ENCODE results near the gene XPC.

XPC gene

DNA sequence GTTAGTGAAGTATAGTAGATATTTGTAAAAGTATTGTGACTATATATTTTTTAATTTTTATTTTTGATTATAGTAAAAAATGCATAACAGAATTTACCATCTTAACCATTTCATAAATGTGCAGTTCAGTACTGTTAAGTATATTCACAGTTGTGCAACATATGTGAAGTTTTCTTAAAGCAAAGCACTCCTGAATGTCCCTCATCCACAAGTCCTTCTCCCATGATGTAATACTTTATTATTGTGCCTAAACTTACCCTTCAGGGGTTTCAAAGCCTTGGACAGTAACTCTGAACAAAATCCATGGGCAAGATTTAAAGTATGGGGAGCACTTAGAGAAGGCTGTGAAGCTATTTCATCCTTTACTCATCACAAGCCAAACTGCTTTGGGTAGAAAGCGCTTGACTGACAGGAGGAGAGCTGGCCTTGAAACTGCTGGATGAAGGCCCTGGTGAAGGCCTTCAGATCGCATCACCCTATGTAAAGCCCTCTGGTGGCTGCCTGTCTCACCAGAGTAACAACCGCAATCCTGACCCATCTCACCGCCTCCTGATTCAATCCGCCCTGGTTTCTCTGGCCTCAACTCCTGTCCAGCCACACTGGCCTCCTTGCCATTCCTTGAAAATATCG lies 28.3 kb upstream of the XPC start:
- DNase-seq = no peak

DNA sequence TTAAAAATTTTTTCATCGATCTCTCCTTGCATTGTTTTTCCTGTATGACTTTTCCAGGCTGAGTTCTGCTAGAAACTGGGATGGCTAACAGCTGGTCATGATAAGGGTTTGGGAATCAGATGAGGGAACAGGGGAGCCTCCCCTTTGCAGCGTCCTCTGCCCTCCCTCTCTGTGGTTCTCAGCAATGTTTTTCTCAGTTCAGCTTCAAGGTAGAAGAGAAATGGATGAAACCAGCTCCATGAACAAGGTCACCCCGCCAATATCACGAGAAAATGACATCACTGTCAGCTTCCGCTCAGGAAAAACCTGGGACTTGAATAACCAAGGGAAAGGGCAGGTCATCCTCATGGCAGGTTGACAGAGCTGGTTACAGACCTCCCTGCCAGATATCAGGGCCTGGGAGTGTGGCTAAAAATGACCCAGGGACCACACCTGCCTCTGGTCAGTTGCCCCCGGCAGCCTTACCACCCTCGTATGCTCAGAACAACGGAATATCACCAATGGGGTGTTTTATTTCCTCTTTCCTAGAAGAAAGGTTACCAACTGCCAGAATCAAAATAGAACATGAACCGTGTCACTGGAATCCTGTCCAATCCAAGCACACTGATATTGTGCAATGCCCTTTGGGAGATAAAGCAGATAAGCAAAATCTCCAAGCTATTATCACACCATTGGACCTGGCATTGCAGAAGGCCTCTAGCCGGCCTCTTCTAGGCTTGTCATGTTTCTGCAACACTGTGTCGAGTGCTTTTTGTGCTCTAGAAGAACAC lies 26.3 kb upstream of the XPC start:
- peak; percentile 22 for DNase-seq

- DNase-seq = peak; percentile 52
Measured at GRCh38 chr3:14203521-14204079, 25.2 kb upstream of the XPC start.

- no peak for DNase-seq
Measured at GRCh38 chr3:14202874-14203520, 24.6 kb upstream of the XPC start.

- no peak for DNase-seq
Measured at GRCh38 chr3:14201940-14202684, 23.7 kb upstream of the XPC start.

DNA sequence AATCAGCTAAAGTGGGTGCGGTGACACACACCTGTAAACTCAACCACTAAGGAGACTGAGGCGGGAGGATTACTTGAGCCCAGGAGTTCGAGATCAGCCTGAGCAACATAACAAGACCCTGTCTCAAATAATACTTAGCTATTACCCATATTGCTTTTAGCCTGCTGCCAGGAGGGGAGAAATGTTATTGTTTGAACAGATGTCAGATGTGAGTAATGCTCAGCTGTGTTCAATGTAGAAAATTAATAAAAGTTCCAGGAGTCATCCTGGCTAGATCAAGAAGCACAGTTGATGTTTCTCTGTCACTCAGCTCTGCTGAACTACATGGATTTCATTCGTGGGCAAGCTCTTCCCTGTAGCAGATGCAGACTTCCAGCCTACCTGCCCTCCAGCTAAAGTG lies 22.4 kb upstream of the XPC start:
- DNase-seq = no peak

- no peak for DNase-seq
Measured at GRCh38 chr3:14200276-14200675, 21.9 kb upstream of the XPC start.

DNA sequence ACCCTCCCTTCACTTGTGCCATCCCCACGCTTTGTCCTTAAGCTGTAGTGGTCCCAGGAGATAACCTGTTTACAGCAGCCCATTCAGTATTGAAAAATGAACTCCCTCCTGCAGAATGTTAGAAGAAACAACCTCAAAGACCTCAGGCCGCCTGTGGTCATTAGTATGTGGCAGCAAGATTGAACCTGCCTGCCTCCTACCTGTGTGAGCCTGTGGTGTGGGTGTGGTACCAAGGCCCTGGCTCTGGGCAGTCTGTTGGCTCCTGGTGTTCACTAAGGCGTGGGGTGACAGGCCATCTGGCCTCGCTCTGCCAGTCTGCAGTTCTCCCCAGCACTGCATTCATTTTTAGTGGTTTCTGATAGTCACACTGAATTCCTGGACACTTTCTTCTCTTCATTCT lies 21.2 kb upstream of the XPC start:
- no peak for DNase-seq

DNA sequence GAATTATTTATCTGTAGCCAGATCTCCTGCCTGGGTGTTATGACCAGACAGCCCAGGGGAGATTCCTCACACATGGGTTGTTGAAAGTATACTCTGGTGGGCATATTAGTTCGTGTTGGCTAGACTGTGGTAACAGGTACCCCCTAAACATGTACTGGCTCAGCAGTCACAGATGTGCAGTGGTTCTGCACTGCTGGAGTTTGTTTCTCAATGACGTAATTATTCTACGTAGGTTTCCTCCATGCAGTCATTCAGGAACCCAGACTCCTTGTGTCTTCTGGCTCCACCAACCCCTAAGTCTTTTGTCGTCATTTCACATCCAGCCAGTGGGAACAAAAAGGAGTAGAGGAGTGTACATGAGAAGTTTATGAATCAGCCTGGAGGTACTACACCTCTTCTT lies 16.5 kb upstream of the XPC start:
- DNase-seq = no peak

GRCh38 chr3:14188041-14188754 lies 9.8 kb upstream of the XPC start:
- DNase-seq = no peak

DNA sequence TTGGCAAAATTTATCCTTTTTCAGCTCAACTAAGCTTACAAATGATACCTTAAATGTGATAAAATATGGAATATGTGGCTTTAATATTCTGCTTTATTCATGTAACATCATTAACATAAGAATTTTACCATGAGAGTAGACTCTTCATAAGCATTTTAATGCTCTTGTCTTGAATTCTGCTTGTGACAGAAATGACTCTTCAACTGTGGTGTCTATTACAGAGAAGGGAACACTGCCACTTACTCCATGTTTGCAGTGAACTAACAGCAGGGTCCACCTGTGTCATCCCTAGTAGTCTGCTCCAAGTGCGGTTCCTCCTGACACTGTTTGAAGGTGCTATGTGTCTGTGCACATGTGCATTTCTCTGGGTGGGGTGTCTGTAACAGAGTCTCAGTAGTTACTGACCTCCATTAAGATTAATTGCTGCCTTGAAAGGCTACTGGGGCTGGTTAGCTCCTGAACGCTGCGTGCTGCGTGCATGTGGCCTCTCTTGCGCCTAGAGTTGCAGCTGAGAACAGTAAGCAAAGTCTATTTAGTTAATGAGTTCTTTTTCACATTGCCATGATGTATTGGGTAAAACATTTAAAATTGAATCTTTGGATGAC lies 8.6 kb upstream of the XPC start:
- no peak for DNase-seq

DNA sequence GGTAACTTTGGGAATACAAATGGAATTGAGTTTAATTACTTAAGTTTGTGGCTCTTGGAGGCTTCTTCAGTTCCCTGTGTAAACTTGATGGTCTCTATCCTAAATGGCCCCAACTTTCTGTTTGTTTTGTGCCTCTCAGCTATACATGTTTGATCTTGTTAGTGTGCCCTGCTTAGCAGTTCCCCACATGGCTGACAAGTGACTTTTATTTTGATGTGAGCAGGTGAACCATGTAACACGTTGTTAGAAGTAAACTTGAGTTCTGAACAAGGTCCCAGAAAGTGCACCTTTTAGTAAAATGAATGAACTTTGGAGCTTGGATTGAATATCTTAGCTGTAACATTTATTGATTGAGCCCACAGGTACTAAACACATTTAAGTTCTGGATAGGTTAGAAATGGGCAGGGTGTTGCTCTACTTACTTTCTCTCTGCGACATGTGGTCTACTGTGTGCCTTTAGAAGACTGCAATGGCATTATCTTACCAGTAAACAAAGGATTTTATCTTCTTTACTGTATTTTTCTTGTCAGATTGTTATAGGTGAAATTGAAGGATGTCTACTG lies 4.7 kb upstream of the XPC start:
- DNase-seq = no peak

DNA sequence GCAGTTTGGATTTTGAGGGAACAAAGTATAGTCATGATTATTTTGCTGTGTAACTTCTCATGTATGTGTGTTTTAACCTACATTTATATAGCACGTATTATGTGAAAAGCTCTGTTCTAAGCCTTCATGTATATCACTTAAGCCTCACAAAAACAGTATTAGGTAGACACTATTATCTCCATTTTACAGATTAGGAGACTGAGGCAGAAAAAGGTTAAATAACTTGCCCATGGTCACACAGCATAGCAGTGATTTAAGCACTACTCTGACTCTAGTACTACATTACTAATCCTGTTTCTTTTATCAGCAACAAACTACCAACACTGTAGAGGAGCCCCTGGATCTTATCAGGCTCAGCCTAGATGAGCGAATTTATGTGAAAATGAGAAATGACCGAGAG lies 2.9 kb upstream of the XPC start:
- no peak for DNase-seq

GRCh38 chr3:14179795-14180194 lies 1.4 kb upstream of the XPC start:
- DNase-seq = no peak

- no peak for DNase-seq
Measured at GRCh38 chr3:14179114-14179465, 689 bp upstream of the XPC start.

DNA sequence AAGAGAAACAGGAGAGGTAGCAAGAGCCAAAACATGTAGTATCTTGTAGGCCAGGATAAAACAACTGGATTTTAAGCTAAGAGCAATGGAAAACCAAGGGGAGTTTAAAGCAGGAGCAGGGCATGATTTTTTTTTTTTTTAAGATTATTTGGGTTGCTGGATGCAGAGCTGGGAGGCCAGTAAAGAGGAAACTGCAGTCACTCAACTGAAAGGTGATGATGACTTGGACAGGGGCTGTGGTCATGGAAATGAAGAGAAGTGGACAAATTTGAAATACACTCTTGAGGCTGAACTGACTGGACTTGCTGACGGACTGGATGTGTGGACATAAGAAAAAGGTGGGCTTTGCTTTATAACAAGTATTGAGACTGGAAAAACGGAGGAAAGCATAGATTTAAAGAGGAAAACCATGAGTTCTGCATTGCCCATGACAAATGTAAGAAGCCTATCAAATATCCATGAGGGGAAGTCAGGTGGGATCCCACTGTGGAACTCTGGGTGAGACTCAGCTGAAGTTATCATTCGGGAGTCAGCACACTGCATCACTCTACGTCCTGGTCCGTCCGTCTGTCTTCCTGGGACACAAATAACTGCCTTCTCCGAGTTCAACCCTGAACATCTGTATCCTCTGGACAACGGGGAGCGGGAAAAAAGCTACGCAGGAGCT lies 688 bp downstream of the XPC start:
- DNase-seq = no peak

DNA sequence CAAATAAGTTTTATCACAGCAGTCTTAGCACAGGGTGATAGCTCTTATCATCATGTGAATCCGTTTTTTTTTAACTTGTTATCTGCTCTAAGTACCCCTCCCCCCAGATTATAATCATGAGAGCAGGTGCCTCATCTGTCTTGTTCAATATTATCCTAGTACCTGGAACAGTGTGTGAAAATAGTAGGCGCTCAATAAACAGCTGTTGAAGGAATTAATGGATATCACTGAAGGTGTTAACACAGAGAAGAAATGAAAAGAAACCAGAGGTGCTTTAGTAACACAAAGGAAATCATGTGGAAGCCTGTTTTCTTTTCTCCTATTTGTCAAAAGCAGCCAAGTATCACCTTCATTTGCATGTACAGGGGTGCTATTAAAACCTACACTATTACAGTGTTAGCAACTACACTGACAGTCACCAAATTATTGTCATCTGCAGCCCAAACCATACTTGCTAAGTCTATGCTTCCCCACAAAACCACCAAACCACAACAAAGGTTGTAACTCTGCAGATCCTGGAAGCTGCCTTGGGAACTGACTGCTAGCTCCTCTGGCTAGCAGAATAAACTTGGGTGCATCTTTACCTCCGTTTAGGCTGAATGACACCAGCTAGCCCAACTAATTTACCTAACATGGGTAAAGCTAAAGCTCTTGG lies 2.9 kb downstream of the XPC start:
- no peak for DNase-seq

DNA sequence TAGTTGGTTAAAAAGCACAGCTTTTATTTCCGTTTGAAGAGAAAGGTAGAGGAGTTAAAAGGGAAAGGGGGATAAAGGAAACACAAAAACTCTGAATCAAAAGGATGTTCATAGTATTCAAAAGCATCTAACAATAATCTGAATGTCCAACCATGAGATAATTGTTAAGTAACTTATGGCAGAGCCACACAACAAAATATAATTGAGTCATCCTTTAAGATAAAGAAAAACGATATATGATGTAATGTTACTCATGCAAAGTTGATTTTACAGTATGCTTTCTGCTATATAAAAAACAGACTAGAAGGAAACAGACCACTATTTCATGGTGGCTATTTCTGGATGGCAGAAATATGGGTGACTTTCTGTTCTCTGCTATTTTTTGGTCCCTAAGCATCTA lies 3.9 kb downstream of the XPC start:
- peak; percentile 22 for DNase-seq

DNA sequence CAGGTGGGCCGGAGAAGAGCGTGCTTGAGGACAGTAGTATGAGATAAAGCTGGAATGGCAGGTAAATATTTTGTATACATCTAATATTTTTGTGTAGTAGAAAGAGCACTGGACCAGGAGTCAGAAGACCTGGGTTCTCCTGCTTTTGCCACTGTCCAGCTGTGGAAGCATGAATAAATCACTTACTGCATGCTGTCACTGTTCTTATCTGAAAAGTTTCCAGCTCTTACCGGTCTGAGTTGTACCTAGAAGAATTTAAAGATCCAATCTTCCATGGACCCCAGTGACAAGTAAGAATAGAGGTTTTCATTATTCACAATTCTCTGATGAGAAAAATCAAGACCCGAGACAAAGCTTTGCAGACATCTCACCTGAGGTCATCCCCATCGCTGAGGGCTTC lies 5.9 kb downstream of the XPC start:
- no peak for DNase-seq

GRCh38 chr3:14170531-14171159 lies 7.8 kb downstream of the XPC start:
- DNase-seq = peak; percentile 70

Measured in NCI-H226 (cell line).